ACHN (cell line): ENCODE measurements around the gene CENPC.
A peak's percentile ranks its signal among the peaks of the same experiment; 100 is the strongest.
"Not testable (repeated sequence)": the region's sequence is repeated elsewhere in the genome, so short reads cannot be mapped to it uniquely, and the experiment has no call there.

ENCODE experiments used
- DNase-seq: peaks from one replicate; pipeline ENCODE4 v3.0.0-alpha.2; 2015
- in situ Hi-C: cut with HindIII; loops from 2 replicates; pipeline ENCODE4 v1.10.0; 2017; ENCODE audit warnings: low sequenced_read_pairs, low pct_ligation_motif_present, low pct_unique_long_range_greater_than_20kb

The CENPC gene

DNA sequence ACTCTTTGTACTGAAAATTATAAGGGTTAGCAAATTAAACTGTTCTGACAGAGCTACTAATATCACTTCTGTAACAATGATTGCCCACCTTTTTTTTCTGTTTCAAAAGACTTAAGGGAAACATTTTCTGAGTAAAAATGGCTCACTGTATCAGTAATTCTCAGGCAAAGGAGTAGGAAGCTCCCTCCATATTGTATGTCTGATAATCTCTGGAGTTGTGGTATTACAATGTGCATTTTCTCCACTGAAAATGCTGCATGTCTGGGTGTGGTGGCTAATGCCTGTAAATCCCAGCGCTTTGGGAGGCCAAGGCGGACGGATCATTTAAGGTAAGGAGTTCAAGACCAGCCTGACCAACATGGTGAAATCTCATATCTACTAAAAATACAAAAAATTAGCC lies 8.8 kb upstream of the CENPC start:
- DNase-seq, result no peak
- in situ Hi-C loops, result no loop called here

GRCh38 chr4:67552146-67552792 lies 7.0 kb upstream of the CENPC start:
- in situ Hi-C loops, DNase-seq: not testable (repeated sequence)

DNA sequence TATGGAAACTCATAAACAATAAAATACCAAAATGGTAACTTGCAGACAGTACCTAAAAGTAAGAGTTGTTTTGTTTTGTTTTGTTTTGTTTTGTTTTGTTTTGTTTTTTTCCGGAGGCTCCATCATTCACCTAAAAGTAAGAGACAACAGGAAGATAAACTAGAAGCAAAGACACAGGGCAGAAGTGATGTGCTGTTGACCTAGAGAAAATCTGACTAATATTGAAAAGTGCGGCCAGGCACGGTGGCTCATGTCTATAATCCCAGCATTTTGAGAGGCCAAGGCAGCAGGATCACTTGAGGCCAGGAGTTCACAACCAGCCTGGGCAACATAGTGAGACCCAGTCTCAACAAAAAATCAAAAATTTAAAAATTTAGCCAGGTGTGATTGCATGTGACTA lies 5.6 kb upstream of the CENPC start:
- in situ Hi-C loops, result no loop called here
- DNase-seq, result no peak

DNA sequence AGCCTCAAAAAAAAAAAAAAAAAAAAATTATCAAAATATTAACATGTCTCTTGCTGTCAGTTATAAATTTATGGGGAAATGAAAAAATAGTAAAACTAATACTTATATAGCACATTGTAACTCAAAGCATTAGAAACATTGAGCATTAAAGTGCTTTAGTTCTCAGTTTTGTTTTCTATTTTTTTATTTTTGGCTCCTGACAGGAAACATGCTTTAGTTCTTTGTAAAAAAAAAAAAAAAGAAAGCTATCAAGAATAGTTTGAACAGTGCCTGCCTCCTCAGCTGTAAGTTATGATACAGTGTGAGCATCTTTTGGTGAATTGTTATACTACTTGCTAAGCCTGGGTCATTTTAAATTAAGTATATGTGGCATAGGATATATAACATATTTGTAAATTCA lies 5.1 kb upstream of the CENPC start:
- no peak for DNase-seq
- in situ Hi-C loops, result no loop called here

DNA sequence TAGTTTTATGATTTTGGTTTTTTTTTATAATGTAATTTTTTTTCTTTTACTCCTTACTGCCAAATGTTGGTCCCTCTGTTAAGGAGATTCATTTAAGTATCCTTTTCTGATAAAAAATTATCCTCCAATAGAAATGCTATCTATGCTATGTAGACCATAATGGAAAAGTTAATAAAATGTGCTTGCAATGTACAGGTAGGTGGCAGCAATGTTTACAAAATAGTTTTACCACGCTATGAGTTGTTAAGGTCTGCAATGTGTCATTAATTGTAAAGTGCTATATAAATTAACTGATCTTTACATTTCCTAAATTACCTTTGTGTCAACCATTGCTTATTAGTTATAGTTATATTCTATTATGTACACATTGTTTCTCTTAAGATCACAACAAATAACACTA lies 3.8 kb upstream of the CENPC start:
- in situ Hi-C loops, result no loop called here
- peak; percentile 42 for DNase-seq

- in situ Hi-C loops, result no loop called here
- DNase-seq, result no peak
Measured at GRCh38 chr4:67546971-67547370, 1.7 kb upstream of the CENPC start.

DNA sequence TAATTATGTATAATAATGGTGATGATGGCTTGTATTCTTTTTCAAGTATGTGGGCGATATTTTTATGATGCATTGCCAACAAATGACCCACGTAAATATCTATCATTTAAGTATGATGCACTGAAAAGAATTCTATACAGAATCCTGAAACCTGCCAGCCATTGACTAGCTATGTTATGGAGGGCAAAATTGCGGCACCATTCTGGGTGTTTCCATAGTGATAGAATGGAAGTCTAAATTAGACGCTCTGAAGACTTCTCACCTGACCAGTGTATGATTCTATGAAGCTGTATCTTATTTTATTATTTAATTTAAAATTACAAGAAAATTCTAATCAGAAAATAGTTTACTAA lies 677 bp upstream of the CENPC start:
- DNase-seq, result no peak
- in situ Hi-C loops, result no loop called here

DNA sequence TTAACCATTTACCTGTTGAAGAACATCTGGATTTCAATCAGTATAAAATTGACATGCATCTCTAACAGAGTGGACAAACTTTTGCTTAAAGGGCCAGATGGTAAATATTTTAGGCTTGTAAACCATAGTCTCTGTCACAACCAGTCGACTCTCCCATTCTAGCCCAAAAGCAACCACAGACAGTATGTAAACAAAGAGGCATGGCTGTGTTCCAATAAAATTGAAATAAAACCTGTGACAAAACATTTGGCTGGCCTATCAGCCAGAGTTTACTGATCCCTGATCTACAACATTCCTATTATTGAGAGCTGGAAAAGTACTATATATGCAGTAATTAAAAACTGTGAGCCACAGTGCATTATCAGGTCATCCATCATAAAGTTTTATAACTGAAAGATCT lies 3.2 kb downstream of the CENPC start:
- no peak for DNase-seq
- in situ Hi-C loops, result no loop called here

- in situ Hi-C loops, result no loop called here
- DNase-seq, result no peak
Measured at GRCh38 chr4:67539830-67540229, 5.5 kb downstream of the CENPC start.

GRCh38 chr4:67535280-67535840 lies 9.9 kb downstream of the CENPC start:
- in situ Hi-C loops, result no loop called here
- no peak for DNase-seq

DNA sequence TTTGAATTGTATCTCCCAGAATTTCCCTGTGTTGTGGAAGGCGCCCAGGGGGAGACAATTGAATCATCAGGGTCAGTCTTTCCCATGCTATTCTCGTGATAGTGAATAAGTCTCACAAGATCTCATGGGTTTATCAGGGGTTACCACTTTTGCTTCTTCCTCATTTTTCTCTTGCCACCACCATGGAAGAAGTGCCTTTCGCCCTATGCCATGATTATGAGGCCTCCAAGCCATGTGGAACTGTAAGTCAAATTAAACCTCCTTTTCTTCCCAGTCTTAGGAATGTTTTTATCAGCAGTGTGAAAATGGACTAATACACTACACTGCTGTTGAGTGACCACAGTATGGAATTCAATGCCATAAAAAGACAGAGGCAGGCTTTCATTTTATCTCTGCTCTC lies 12.2 kb downstream of the CENPC start:
- in situ Hi-C loops, result no loop called here
- DNase-seq, result no peak

DNA sequence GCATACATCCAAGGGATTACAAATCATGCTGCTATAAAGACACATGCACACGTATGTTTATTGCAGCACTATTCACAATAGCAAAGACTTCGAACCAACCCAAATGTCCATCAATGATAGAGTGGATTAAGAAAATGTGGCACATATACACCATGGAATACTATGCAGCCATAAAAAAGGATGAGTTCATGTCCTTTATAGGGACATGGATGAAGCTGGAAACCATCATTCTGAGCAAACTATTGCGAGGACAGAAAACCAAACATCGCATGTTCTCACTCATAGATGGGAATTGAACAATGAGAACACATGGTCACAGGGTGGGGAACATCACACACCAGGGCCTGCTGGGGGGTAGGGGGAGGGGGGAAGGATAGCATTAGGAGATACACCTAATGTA lies 12.9 kb downstream of the CENPC start:
- DNase-seq, in situ Hi-C loops: not testable (repeated sequence)

- in situ Hi-C loops, result no loop called here
- no peak for DNase-seq
Measured at GRCh38 chr4:67531379-67531962, 13.8 kb downstream of the CENPC start.

- DNase-seq, in situ Hi-C loops: not testable (repeated sequence)
Measured at GRCh38 chr4:67524140-67524539, 21.2 kb downstream of the CENPC start.

- in situ Hi-C loops, result no loop called here
- DNase-seq, result no peak
Measured at GRCh38 chr4:67522851-67523671, 22.2 kb downstream of the CENPC start.

GRCh38 chr4:67522230-67522629 lies 23.1 kb downstream of the CENPC start:
- in situ Hi-C loops, result no loop called here

GRCh38 chr4:67521506-67521905 lies 23.8 kb downstream of the CENPC start:
- in situ Hi-C loops, result no loop called here
- no peak for DNase-seq

More at GRCh38 chr4:67522230-67522629, 23.1 kb downstream of the CENPC start:
- no peak for DNase-seq

GRCh38 chr4:67520141-67520540 lies 25.2 kb downstream of the CENPC start:
- DNase-seq, result no peak
- in situ Hi-C loops, result no loop called here

- in situ Hi-C loops, result no loop called here
- DNase-seq, result no peak
Measured at GRCh38 chr4:67512501-67512900, 32.8 kb downstream of the CENPC start.

GRCh38 chr4:67500373-67500772 lies 44.9 kb downstream of the CENPC start:
- in situ Hi-C loops, result no loop called here
- DNase-seq, result no peak
